Measurements from ENCODE around the gene ABCC1.

DNA sequence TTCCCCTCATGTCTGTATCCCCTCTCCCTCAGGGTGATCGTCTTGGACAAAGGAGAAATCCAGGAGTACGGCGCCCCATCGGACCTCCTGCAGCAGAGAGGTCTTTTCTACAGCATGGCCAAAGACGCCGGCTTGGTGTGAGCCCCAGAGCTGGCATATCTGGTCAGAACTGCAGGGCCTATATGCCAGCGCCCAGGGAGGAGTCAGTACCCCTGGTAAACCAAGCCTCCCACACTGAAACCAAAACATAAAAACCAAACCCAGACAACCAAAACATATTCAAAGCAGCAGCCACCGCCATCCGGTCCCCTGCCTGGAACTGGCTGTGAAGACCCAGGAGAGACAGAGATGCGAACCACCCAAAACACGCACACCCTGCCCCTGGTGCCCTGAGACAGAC lies 191.7 kb downstream of the ABCC1 start:
- TF ChIP-seq, protein P1, sequence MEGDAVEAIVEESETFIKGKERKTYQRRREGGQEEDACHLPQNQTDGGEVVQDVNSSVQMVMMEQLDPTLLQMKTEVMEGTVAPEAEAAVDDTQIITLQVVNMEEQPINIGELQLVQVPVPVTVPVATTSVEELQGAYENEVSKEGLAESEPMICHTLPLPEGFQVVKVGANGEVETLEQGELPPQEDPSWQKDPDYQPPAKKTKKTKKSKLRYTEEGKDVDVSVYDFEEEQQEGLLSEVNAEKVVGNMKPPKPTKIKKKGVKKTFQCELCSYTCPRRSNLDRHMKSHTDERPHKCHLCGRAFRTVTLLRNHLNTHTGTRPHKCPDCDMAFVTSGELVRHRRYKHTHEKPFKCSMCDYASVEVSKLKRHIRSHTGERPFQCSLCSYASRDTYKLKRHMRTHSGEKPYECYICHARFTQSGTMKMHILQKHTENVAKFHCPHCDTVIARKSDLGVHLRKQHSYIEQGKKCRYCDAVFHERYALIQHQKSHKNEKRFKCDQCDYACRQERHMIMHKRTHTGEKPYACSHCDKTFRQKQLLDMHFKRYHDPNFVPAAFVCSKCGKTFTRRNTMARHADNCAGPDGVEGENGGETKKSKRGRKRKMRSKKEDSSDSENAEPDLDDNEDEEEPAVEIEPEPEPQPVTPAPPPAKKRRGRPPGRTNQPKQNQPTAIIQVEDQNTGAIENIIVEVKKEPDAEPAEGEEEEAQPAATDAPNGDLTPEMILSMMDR (IDR thresholded peaks at IDR 0.05 in 4 of 5, conservative IDR thresholded peaks at IDR 0.05 in 1 of 5): no peak
- TF ChIP-seq POLR2A (IDR thresholded peaks at IDR 0.05): no peak
